Activated naive CD8-positive, alpha-beta T cell treated with anti-CD3 and anti-CD28 coated beads, Interleukin-2, amount 50 U/mL, for 24 hours (primary cell): Measurements from ENCODE around the gene FILIP1.

ENCODE experiments used
- ATAC-seq: fragments of 150-1000 bp; cut with Tn5 transposase; one replicate; pipeline ENCODE4 v1.10.0; 2021
- DNase-seq: peaks from one replicate; pipeline ENCODE4 v3.0.0; 2021
- H3K27ac Mint-ChIP-seq: one replicate; pipeline ENCODE4 v1.8.0; 2021; ENCODE audit warnings: mild to moderate bottlenecking, mixed read lengths
- H3K27me3 Mint-ChIP-seq: one replicate; pipeline ENCODE4 v1.8.0; 2021; ENCODE audit warnings: mixed read lengths
- H3K36me3 Mint-ChIP-seq: one replicate; pipeline ENCODE4 v1.8.0; 2021; ENCODE audit warnings: low read depth, mixed read lengths
- H3K4me1 Mint-ChIP-seq: one replicate; pipeline ENCODE4 v1.8.0; 2021; ENCODE audit warnings: mixed read lengths
- H3K4me3 Mint-ChIP-seq: one replicate; pipeline ENCODE4 v1.8.0; 2021; ENCODE audit warnings: mild to moderate bottlenecking, moderate library complexity, mixed read lengths
- H3K9me3 Mint-ChIP-seq: one replicate; pipeline ENCODE4 v1.8.0; 2021; ENCODE audit warnings: mixed read lengths

FILIP1 gene

DNA sequence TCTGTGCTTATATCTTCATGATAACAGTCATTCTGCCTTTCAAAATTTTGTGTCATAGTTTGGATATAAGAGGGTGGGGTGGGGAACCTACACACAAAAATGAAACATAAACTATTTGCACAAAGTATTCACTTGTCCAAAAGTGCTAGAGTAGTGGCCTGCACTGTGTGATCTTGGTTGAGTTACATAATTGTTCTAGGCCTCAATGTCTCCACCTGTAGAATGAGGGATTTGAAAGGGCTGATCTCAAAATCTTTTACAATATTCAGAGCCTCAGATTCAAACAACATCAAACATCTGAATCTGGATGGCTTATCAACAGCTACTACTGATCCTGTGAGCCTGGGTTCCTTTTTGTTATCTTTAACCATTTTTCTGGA is 144.7 kb downstream of the FILIP1 start:
- H3K36me3 Mint-ChIP-seq = no peaks in the 10 kb centered on the region
- H3K9me3 Mint-ChIP-seq = no peaks in the 10 kb centered on the region
- no peak overlapping the region for H3K27ac Mint-ChIP-seq
- H3K27me3 Mint-ChIP-seq = peaks cover 29% of the 10 kb centered on the region
- H3K4me1 Mint-ChIP-seq = no peaks in the 10 kb centered on the region
- DNase-seq (no peak), ATAC-seq (no peak)
- H3K4me3 Mint-ChIP-seq = no peak overlapping the region

DNA sequence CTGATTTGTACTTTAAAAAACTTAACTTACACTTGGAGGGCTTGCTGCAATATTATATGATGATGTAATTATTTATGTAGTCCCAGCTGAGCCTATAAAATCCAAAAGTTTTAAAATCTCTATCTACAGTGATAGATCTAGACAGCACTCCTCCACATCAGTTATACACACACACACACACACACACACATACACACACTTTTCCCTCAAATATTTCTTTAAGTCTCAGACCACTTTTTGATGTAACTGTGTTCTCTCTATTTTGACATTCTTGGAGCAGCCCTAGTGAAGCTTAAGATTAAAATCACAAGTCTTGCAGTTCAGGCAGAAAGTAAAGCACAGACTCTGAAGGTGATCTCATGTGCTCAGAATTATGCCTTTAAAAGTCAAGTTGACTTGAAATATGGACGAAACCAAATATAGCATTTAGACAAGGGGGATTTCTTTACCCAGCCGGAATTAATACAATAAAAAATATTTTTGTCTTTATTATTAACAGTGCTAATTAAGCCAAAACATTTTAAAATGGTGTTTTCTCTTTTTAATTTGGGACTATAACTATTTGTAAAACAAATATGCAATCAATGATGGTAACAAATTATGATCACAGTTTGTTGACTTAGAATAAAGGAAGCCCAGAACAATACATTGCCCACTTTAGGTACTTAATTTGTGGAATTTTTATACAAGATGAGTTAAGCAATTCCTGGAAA is 145.5 kb downstream of the FILIP1 start:
- Mint-ChIP-seq H3K9me3 (no peaks in the 10 kb centered on the region), H3K4me1 (no peaks in the 10 kb centered on the region), H3K36me3 (no peaks in the 10 kb centered on the region), H3K27ac (no peak overlapping the region), H3K27me3 (peaks cover 27% of the 10 kb centered on the region), H3K4me3 (no peak overlapping the region)
- DNase-seq (no peak), ATAC-seq (no peak)

DNA sequence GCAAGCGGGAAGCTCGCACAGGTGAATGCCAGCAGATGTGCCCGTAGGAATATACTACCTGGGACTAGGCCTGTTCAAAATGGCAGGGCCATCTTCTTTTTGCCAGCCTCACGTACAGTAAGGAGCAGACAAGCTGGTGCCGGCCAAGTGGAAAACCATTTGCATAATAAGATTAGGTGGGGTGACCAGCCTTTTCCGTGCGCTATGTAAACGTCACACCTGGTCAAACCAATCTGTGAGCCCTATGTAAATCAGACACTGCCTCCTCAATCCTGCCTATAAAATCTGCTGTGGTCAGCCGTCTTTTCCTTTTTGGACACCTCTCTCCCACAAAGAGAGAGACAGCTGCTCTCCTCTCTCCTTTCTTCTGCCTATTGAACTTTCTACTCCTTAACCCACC is 148.2 kb downstream of the FILIP1 start:
- DNase-seq = no peak
- Mint-ChIP-seq H3K9me3 (no peaks in the 10 kb centered on the region), H3K4me1 (no peaks in the 10 kb centered on the region), H3K36me3 (no peaks in the 10 kb centered on the region), H3K27ac (no peak overlapping the region), H3K27me3 (peaks cover 21% of the 10 kb centered on the region), H3K4me3 (no peak overlapping the region)
- no peak for ATAC-seq

DNA sequence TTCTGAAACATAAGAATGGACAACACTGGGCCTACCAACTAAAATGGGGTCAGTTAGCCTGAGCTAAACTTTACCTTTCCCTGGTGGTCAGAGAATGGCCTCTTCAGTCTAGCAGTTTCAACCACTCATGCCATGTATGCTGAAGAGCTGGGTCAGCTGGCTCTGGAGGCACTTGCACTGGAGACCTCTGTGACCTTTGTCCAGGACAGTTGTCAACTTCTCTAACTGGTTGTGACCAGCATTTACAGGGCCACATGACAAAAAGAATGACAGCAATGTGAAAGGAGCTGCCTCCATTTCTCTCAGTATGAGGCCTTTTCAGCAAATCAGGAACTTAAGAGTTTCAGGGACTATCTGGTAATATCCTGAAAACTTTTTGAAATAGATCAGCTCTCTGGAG is 149.1 kb downstream of the FILIP1 start:
- Mint-ChIP-seq H3K9me3 (no peaks in the 10 kb centered on the region), H3K4me1 (no peaks in the 10 kb centered on the region), H3K36me3 (no peaks in the 10 kb centered on the region), H3K27me3 (peaks cover 16% of the 10 kb centered on the region), H3K27ac (no peak overlapping the region), H3K4me3 (no peak overlapping the region)
- DNase-seq (no peak), ATAC-seq (no peak)

DNA sequence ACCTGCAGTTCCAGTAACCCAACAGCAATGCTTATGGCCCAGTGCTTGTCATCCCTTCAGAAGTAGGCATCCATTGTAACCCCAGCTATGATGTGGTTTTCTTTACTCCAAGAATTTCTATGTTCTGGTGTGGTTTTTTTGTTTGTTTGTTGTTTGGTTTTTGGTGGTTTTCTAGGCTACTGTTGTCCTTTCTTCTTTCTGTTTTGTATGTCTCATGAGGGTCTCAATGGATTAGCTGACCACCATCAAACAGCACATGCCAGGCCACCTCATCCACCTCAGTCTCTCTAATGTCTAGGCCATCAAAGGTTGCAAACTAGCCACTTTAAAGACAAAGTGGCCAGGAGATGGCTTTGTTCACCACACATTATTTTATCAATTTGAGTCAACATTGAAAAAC is 149.6 kb downstream of the FILIP1 start:
- no peaks in the 10 kb centered on the region for H3K4me1 Mint-ChIP-seq
- H3K27me3 Mint-ChIP-seq = peaks cover 16% of the 10 kb centered on the region
- H3K27ac Mint-ChIP-seq = no peak overlapping the region
- H3K9me3 Mint-ChIP-seq = no peaks in the 10 kb centered on the region
- DNase-seq = no peak
- no peak overlapping the region for H3K4me3 Mint-ChIP-seq
- no peak for ATAC-seq
- H3K36me3 Mint-ChIP-seq = no peaks in the 10 kb centered on the region

DNA sequence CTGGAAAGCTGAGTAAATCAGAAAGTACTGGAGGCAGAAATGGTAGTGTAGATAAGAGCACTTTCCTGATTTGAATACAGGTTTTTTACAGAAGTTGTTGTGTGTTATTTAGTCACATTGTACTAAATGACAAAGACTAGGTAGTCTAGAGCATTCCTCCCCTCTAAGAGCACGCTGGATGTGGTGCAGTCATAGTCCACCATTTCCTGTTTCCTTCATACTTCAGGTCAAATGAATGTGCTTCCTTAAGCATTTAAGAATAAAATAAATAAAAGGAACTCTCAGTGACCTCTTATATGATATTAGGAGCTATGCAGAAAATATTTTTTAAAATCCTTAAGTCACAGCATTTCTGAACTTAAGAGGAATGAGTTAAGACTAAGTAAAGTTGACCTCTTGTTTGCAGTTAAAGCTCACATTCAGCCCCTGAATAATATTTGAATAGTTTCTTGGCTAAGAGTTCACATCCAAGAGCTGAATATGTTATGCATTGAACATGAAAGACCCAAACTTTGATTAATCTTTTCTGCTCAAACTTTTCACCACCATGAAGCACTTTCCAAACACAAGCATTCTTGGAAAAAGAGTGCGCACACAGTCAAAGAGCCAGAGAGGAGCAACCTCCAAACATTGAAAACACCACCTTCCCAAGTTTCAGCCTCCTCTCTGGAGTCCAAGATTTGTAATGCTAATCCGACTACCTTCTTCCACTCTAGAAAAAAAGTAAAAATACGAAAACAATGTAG is 155.6 kb downstream of the FILIP1 start:
- H3K4me1 Mint-ChIP-seq = no peaks in the 10 kb centered on the region
- H3K27me3 Mint-ChIP-seq = peaks cover 3% of the 10 kb centered on the region
- DNase-seq (no peak), ATAC-seq (no peak)
- H3K9me3 Mint-ChIP-seq = no peaks in the 10 kb centered on the region
- H3K27ac Mint-ChIP-seq = no peak overlapping the region
- H3K4me3 Mint-ChIP-seq = no peak overlapping the region
- H3K36me3 Mint-ChIP-seq = no peaks in the 10 kb centered on the region

DNA sequence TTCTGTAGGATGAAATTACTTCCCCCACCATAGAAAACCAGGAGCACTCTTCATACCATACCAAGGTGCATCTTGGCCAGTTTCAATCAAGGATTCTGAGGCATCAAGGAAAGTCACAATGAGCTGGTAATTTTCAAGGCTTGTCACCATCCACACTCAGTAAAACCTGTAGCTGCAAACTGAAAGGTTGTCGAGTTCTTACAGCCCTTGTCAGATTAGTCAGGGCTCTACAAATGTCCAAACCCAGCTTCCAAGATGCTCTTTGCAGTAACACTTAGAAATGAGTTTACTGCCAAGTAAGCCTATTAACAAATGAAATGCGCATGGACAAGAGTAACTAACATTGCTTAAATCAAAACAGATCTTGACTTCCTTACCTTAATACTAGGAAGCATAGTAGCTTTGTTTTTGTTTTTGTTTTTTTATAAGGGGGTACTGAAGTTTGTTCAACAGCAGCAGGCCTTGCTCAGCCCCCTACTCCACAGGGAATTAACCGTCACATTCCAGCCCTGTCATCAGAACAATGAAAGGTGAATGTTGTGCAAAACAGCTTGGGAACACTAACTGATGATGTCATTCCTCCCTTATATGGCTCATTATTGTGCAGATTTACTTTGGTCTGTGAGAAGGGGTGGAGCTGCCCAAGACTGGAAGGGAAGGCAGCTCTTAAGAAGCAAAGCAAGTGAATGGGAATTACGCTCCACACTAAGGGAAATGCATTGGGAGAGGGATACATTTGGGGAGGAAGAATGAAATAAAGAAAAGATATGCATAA is 159.1 kb downstream of the FILIP1 start:
- no peak overlapping the region for H3K4me3 Mint-ChIP-seq
- no peaks in the 10 kb centered on the region for H3K4me1 Mint-ChIP-seq
- no peaks in the 10 kb centered on the region for H3K9me3 Mint-ChIP-seq
- no peak overlapping the region for H3K27ac Mint-ChIP-seq
- H3K27me3 Mint-ChIP-seq = peaks cover 12% of the 10 kb centered on the region
- DNase-seq (no peak), ATAC-seq (no peak)
- no peaks in the 10 kb centered on the region for H3K36me3 Mint-ChIP-seq

DNA sequence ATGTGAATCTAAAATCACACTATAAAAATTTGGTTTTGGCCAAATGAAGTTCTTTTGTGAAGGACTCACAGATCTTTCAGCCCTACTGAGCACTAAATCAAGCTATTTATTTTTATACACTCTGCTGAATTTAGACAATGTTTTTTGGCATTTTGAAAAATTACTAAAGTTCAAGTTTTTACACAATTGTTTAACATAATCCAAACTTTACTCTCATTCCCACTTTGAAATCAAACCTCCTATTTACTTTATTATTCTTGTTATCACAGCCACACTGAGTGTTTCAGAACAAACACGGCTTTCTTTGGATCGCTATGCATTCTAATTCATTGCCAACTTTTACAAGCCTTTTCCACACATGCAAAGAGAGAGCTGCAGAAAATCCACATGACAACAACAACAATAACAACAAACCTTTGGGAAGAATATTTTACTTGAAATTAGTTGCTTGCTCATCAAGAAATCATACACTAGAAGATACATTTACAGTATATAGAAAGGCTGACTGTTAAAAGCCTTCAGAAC is 159.9 kb downstream of the FILIP1 start:
- ATAC-seq = no peak
- H3K4me3 Mint-ChIP-seq = no peak overlapping the region
- H3K4me1 Mint-ChIP-seq = no peaks in the 10 kb centered on the region
- H3K27me3 Mint-ChIP-seq = peaks cover 16% of the 10 kb centered on the region
- H3K27ac Mint-ChIP-seq = no peak overlapping the region
- DNase-seq = no peak
- H3K36me3 Mint-ChIP-seq = no peaks in the 10 kb centered on the region
- no peaks in the 10 kb centered on the region for H3K9me3 Mint-ChIP-seq

DNA sequence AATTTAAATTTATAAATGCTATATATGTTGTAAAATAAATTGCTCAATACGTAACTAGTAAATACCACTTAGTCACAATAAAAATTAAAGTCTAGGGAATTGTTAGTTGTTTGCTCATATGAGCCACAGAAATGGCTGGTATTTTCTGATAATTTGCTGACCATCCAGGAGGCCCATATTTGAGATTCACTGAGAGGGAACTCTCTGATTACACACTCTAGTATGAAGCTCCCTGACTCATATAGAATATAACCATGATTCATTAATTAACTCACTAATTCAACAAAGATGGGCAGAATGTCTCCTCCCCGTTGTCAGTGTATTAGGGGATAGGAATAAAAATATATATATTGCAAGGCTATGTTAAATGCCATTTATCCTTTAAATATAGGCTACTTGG is 162.4 kb downstream of the FILIP1 start:
- no peak overlapping the region for H3K27ac Mint-ChIP-seq
- no peak overlapping the region for H3K4me3 Mint-ChIP-seq
- H3K9me3 Mint-ChIP-seq = no peaks in the 10 kb centered on the region
- DNase-seq = no peak
- H3K4me1 Mint-ChIP-seq = no peaks in the 10 kb centered on the region
- no peak for ATAC-seq
- H3K27me3 Mint-ChIP-seq = peaks cover 13% of the 10 kb centered on the region
- H3K36me3 Mint-ChIP-seq = no peaks in the 10 kb centered on the region

DNA sequence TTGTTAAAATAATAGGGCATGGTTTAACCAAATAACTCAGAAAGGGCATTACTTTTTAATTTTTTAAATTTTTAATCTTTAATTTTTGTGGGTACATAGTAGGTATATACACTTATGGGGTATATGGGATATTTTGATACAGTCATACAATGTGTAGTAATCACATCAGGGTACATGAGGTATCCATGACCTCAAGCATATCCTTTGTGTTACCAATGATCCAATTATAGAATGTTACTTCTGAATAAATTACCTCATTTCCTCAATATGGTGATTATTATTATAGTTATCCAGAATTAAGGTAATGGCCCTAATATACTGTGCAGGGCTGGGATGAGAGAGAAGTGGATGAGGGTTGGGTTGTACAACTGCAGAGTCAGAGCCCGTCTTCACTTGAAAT is 163.9 kb downstream of the FILIP1 start:
- H3K27ac Mint-ChIP-seq = no peak overlapping the region
- H3K4me1 Mint-ChIP-seq = no peaks in the 10 kb centered on the region
- no peak for ATAC-seq
- peaks cover 18% of the 10 kb centered on the region for H3K27me3 Mint-ChIP-seq
- no peak for DNase-seq
- H3K36me3 Mint-ChIP-seq = no peaks in the 10 kb centered on the region
- no peak overlapping the region for H3K4me3 Mint-ChIP-seq
- no peaks in the 10 kb centered on the region for H3K9me3 Mint-ChIP-seq

DNA sequence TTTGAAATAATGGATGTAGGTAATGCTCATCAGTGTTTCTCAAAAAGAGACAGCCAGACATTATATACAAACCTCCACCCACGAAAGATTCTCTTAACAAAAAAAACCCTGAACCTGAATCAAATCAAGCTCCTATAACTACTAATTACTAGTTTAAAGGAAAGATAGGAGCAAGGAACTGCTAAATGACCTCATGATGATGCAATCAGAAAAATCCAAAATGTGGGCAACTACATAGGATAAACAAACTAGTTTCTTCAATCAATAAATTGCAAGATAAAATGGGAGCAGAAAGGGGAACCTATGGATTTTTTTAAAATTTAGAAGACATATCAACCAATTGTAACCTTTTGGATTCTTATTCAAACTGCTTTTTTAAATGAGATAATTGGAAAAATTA is 165.8 kb downstream of the FILIP1 start:
- ATAC-seq (no peak), DNase-seq (no peak)
- no peaks in the 10 kb centered on the region for H3K9me3 Mint-ChIP-seq
- no peaks in the 10 kb centered on the region for H3K36me3 Mint-ChIP-seq
- no peak overlapping the region for H3K4me3 Mint-ChIP-seq
- no peaks in the 10 kb centered on the region for H3K4me1 Mint-ChIP-seq
- no peak overlapping the region for H3K27ac Mint-ChIP-seq
- peaks cover 23% of the 10 kb centered on the region for H3K27me3 Mint-ChIP-seq

DNA sequence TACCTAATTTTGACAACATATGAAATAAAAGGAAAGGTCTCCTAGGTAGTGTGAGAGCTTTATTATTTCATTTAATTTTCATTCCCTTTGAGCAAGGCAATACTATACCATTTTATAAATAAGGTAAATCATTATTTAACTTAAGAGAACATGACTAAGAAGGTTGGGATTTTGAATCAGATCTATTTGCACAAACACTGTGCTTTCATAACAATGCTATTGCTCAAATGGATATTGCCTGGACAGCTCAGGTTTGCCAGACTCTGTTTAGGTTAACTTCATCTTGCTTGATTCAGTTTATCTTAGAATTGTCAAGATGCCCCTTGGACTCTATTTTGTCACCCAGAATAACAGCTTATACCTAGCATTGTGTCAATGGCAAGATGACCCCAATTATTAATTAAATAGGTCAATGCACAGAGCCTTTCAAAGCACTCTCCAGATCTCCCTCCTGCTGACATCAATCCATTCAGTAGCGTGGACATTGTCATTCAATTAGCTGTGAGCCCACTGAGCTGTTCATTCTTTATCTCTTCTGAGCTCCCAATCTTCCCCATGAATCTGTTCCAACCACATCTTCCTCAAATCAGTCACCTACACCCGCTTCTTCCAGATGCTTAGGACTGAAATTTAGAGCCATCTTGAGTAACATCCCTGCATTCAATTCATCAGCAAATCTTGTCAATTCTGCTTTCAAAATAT is 166.9 kb downstream of the FILIP1 start:
- no peak for ATAC-seq
- Mint-ChIP-seq H3K27me3 (peaks cover 15% of the 10 kb centered on the region), H3K36me3 (no peaks in the 10 kb centered on the region), H3K4me1 (no peaks in the 10 kb centered on the region), H3K4me3 (no peak overlapping the region), H3K27ac (no peak overlapping the region), H3K9me3 (no peaks in the 10 kb centered on the region)
- DNase-seq = no peak

DNA sequence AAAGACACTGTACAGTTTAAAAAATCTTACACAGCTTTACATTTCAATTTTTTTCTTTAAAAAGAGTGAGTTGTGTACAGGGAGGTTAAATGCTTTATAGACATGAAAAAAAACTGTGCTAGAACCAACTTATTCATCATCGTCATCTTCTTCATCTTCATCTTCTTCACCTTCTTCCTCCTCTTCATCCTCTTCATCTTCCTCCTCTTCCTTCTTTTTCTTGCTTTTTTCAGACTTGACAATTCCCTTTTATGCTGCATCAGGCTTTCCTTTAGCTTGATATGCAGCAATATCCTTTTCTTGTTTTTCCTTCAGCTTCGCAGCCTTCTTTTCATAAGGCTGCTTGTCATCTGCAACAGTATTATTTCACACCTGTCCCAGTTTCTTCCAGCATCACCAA is 174.7 kb downstream of the FILIP1 start:
- Mint-ChIP-seq H3K27me3 (peaks cover 14% of the 10 kb centered on the region), H3K4me3 (no peak overlapping the region), H3K4me1 (no peaks in the 10 kb centered on the region), H3K36me3 (no peaks in the 10 kb centered on the region), H3K27ac (no peak overlapping the region), H3K9me3 (no peaks in the 10 kb centered on the region)
- ATAC-seq = no peak
- DNase-seq = no peak

DNA sequence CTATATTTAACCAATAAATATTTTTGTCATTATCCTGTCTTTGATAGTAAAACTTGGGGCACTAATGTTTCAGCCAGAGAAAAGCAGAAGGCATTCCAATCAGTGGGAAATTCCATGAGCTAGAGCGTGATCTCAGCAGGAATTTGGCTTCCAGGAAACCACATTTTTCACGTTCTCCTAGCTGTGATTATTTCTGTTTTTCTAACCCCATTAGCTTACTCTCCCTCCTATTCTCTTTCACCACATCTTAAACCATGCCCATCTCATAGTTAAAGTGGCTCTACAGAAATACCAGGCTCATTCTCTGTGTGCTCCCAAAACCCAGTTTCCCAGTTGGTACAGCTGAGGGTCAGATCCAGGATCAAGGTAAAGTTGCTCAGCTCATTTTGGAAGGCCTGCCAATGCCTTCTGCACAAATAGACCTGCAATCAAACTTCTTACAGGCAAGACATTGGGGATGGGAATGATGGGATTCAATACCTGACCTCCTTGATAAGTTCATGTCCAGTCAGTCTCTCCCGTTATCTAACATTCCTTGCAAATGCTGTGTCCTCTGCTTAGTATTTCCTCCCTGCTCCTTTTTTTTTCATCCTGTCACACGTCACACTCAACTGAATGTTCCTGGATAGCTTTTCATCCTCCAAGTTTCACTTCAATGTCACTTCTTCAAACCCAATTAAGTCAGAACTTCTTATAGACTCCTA is 175.9 kb downstream of the FILIP1 start:
- Mint-ChIP-seq H3K4me1 (no peaks in the 10 kb centered on the region), H3K27me3 (peaks cover 24% of the 10 kb centered on the region), H3K27ac (no peak overlapping the region), H3K4me3 (no peak overlapping the region), H3K36me3 (no peaks in the 10 kb centered on the region), H3K9me3 (no peaks in the 10 kb centered on the region)
- DNase-seq = no peak
- ATAC-seq = no peak
